Amygdala (tissue), 56 donors: ENCODE measurements around the gene MTHFR.
A peak's percentile ranks its signal among the peaks of the same experiment; 100 is the strongest.

Experiments
- DNase-seq, 56 donors: peaks; one replicate each; lab custom pipeline; 2025; lab: John Stamatoyannopoulos, UW

The MTHFR gene

DNA sequence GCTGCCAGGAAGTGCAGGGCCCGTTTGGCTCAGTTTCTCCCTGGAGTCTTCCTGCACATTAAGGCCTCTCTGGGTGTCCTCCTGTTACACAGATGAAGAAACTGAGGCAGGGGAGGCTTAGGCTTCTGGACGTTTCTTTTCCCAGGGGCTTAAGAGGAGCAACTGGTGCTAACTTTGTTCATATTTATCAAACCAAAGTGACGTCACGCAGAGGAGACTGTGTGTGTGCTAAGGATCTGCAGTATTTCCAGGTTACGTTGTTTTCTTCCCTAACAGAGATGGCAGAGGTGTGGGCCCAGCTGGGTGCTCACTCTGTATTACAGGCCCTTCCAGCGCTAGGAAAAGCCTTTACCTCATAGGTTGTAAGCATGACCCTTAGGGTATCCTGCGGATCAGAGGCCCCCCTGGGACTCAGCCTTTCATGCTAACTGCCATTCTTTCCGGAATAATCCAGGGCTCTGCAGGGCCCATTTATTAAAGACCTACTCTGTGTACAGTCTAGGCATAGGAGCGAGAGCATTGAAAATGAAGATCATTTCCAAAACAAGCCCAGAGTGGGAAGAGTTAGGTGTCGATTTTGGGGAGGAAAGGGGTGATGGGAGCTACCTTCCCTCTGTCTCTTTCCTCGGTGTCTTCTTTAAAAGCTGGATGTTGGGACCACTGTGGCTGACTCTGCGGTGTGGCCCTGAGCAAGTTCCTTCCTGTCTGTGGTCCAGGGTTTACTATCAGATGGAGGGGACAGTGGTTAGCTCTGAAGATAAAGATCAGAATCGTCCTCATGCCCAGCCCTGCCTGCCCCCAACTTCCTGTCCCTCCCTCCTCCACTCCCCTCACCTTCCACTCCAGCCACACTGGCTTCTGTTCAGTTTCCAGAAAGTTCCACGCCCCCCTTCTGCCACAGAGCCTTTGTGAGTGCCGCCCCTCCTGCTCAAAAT, 65.2 kb downstream of the MTHFR start:
- no peak for DNase-seq

DNA sequence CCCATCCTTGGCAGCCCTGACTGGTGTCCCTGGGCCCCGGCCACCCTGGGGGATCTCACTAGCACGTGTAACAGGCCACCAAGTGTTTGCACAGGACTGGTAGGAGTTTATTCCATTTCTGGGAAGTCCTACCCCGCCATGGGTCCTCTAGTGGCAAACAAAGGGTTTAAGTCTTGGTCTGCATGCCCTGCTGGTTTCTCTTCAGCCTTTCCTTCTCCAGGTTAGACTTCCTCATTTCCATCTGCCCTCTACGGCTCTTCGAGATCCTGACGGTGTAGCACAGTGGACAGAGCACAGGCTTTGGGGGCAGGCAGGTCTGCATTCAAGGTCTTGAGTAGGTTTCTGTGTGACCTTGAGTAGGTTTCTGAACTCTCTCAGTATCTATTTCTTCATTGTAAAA, 67.0 kb downstream of the MTHFR start:
- DNase-seq = no peak

DNA sequence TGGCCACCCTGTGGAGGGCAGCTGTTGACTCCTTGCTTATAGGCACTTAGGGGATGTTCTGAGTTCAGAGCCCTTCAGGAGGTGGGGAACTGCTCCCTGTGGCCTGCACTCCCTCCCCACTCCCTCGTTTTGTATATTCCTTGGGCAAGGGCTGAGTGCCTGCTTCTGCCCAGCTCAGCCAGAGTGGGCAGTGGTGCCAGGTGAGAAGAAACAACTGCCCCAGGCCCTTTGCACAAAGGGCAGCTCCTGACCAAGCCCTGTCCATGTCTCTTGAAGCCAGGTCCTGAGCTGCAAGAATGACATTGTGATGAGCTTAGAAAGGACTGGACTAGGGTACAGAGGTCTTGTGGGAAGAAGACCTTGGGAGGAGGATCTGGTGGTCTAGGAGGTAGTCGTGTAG, 67.7 kb downstream of the MTHFR start:
- DNase-seq = no peak

DNA sequence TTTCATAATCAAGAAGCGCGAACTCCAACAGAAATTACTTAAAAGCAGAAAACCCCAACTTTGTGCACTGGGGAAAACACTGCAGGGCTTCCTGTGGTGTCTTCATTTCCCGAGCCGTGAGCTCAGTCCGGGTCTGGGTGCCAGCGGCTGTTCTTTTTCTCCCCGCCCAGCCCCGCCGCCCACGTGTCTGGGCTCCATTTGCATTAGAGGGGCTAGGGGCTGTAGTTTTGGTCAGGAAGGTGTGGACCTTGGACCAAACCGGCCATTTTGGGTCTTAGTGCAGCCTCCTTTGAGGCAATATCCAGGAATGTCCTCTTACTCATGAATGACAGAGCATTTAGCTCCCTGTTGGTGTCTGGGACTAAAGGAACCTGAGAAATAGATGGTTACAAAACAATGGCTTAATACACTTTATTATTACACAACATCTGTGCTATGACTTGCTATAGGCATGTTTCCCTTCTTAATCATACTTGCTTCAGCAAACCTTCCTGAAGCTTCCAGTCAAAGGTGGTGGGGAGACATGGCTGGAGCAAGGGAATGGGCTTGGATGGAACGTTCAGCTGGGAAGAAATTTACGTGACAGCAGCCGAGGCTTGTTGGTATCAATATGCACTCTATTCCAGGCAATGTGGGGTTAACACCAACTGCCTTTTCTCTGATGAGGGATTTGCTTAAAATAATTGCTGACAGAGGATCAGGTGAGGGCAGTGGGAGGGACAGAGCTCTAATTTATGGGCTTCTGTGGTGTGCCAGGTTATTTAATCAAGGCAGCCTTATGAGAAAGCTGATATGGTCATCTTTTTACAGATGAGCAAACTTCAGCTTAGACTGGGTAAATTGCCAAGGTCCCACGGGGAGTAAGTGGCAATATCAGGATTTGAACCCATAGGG, 68.8 kb downstream of the MTHFR start:
- peak in 11 of 56 donors; percentile 11 to 41 (median 29) for DNase-seq

DNA sequence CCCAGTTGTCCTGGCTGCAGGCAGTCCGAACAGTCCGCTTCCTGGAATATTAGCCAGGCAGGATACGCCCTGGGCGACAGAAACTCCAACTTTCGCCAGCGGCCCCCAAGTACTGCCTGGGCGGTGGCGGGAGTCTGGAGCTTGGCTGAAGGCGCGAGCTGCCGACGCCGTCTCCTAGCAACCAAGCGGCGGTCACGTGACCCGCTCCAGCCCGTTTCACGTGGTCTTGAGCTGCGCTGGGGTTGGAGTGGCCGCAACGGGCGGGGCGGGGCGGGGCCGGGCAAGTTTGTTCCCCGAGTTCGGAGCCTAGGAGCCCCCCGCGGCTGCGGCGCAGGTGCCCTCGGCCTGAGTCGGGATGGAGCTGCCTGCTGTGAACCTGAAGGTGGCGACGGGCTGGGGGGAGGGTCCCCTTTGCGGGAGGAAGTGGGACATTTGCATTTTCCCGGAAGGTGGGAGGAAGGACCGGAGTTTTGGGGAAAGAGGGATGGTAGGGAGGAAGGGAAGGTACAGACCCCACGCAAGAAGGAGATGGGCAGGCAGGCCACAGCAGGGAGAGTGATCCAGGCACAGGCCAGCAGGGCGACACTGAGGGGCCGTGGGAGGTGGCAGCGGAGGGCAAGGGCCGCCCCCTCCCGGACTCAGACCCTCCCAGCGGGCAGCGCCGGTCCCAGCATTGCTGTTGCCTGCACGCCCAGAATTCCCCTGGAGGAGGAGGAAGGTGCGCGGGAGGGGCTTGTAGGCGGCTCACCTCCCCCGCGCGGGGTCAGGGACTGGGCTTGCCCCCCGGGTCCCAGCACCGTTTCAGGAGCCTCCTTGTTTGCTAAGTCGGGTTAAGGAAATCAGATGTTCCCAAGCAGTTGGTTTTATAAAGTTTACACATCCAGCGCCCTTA, 69.7 kb downstream of the MTHFR start, which contains the start of gene AGTRAP:
AGTRAP (plus strand) TSS at position 283 of the 892 bp plus-strand sequence; CDS start at position 356, 73 bp downstream.
- peak; percentile 72 to 98 (median 90) for DNase-seq
